ENCODE data around the gene CHKB. TPM values are rescaled to one million over a fixed set of nuclear protein-coding genes. Genes with fewer than 3 reads are reported as not detected.

The CHKB gene
- total and polyA plus RNA-seq, 2 donors (not counting 1 experiment from before 2014, with no cell fraction given), result 21.9 to 22.8 TPM

DNA sequence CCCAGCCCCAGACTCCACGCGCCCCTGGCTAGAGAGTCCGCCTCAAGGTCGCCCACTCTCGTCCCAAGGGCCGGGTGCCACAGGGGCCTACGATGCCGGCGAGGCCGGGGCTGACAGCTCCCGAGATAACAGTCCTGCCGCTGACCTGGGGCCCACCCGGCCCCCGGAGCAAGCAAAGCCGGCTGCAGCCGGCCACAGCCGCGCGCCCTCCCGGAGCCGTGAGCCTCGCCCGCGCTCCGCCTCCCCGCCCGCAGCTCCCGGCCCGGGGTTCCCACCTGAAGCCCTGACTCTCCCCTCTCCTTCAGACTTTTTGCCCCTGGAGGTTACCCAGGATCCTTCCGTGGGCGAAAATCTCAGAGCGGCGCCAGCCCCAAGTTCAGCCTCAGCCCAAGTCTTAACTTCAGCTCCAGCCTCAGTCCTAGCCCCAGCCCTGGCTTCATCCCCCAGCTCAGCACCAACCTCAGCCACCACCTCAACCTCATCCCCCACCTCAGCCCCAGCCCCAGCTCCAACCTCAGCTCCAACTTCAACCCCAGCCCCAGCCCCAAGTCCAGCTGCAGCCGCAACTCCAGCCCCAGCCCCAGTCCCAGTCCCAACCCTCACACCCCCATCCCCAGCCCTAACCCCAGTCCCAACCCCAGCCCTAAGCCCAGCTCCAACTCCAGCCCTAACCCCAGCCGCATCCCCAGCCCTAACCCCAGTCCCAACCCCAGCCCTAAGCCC, 35.2 kb downstream of the CHKB start:
- Histone ChIP-seq H3K79me2 (ENCODE audit: control insufficient read depth, insufficient read depth, low read length) (no peaks in the 10 kb centered on the region), H3K27ac (ENCODE audit: insufficient read depth, low read length) (no peak overlapping the region), H3K4me2 (ENCODE audit: extremely low read depth, insufficient read depth, low read length) (no peak overlapping the region), H3K27me3 (ENCODE audit: control insufficient read depth, insufficient read depth, low read length) (peaks cover 33% of the 10 kb centered on the region), H2AFZ (ENCODE audit: low read length) (no peak overlapping the region), H3K4me1 (ENCODE audit: control insufficient read depth, extremely low read depth, insufficient read depth, low read length) (peaks cover 2% of the 10 kb centered on the region), H3K9ac (ENCODE audit: insufficient read depth, low read length) (no peak overlapping the region), H3K36me3 (ENCODE audit: control insufficient read depth, insufficient read depth, low read length) (no peaks in the 10 kb centered on the region), H3K9me3 (ENCODE audit: control insufficient read depth, insufficient read depth, low read depth, low read length) (no peaks in the 10 kb centered on the region), H3K4me3 (replicated peaks in 1 of 4; ENCODE audit: control extremely low read depth in 1 of 4, insufficient read depth in 1 of 4, low read depth in 3 of 4, low read length in 4 of 4) (no peak overlapping the region), H4K20me1 (ENCODE audit: control insufficient read depth, extremely low read depth, insufficient read depth, low read length) (no peaks in the 10 kb centered on the region)
- no peak for DNase-seq (ENCODE audit: low read depth in 2 of 2)
- peak; percentile 62 for TF ChIP-seq EZH2 (IDR thresholded peaks at IDR 0.05; ENCODE audit: low read length, missing control alignments)
- TF ChIP-seq, protein P1, sequence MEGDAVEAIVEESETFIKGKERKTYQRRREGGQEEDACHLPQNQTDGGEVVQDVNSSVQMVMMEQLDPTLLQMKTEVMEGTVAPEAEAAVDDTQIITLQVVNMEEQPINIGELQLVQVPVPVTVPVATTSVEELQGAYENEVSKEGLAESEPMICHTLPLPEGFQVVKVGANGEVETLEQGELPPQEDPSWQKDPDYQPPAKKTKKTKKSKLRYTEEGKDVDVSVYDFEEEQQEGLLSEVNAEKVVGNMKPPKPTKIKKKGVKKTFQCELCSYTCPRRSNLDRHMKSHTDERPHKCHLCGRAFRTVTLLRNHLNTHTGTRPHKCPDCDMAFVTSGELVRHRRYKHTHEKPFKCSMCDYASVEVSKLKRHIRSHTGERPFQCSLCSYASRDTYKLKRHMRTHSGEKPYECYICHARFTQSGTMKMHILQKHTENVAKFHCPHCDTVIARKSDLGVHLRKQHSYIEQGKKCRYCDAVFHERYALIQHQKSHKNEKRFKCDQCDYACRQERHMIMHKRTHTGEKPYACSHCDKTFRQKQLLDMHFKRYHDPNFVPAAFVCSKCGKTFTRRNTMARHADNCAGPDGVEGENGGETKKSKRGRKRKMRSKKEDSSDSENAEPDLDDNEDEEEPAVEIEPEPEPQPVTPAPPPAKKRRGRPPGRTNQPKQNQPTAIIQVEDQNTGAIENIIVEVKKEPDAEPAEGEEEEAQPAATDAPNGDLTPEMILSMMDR (conservative IDR thresholded peaks at IDR 0.05 in 1 of 2, IDR thresholded peaks at IDR 0.05 in 1 of 2; ENCODE audit: low read depth in 1 of 2, low read length in 2 of 2), result no peak

- Histone ChIP-seq H3K9ac (ENCODE audit: insufficient read depth, low read length) (no peak overlapping the region), H3K27me3 (ENCODE audit: control insufficient read depth, insufficient read depth, low read length) (peaks cover 27% of the 10 kb centered on the region), H3K4me1 (ENCODE audit: control insufficient read depth, extremely low read depth, insufficient read depth, low read length) (peaks cover 2% of the 10 kb centered on the region), H4K20me1 (ENCODE audit: control insufficient read depth, extremely low read depth, insufficient read depth, low read length) (no peaks in the 10 kb centered on the region), H2AFZ (ENCODE audit: low read length) (no peak overlapping the region), H3K4me2 (ENCODE audit: extremely low read depth, insufficient read depth, low read length) (no peak overlapping the region), H3K4me3 (replicated peaks in 1 of 4; ENCODE audit: control extremely low read depth in 1 of 4, insufficient read depth in 1 of 4, low read depth in 3 of 4, low read length in 4 of 4) (no peak overlapping the region), H3K27ac (ENCODE audit: insufficient read depth, low read length) (no peak overlapping the region), H3K9me3 (ENCODE audit: control insufficient read depth, insufficient read depth, low read depth, low read length) (no peaks in the 10 kb centered on the region), H3K79me2 (ENCODE audit: control insufficient read depth, insufficient read depth, low read length) (no peaks in the 10 kb centered on the region), H3K36me3 (ENCODE audit: control insufficient read depth, insufficient read depth, low read length) (no peaks in the 10 kb centered on the region)
- TF ChIP-seq, protein P1 (conservative IDR thresholded peaks at IDR 0.05 in 1 of 2, IDR thresholded peaks at IDR 0.05 in 1 of 2; ENCODE audit: low read depth in 1 of 2, low read length in 2 of 2), result no peak
- TF ChIP-seq EZH2 (IDR thresholded peaks at IDR 0.05; ENCODE audit: low read length, missing control alignments), result peak; percentile 63
- no peak for DNase-seq (ENCODE audit: low read depth in 2 of 2)
Observed at GRCh38 chr22:50546326-50547262, 36.1 kb downstream of the CHKB start.

All from fibroblast of lung (primary cell).